ENCODE data around the gene ARHGAP24. TPM values are rescaled to one million over a fixed set of nuclear protein-coding genes. Genes with fewer than 3 reads are reported as not detected.

The ARHGAP24 gene
- polyA plus RNA-seq, 3 donors = 12.5 to 32.0 (median 18.8) TPM

GRCh38 chr4:85864259-85865205 lies 389.6 kb downstream of the ARHGAP24 start:
- Histone ChIP-seq H3K79me2 (ENCODE audit: insufficient read depth, low read length) (no peaks in the 10 kb centered on the region), H3K27ac (ENCODE audit: low read depth in 1 of 2, low read length in 2 of 2) (no peak overlapping the region), H3K36me3 (replicated peaks in 1 of 2; ENCODE audit: control insufficient read depth in 1 of 2, insufficient read depth in 2 of 2, low read length in 2 of 2) (no peaks in the 10 kb centered on the region), H3K4me3 (replicated peaks in 1 of 3; ENCODE audit: low read depth in 2 of 3, low read length in 3 of 3) (no peak overlapping the region), H3K4me2 (replicated peaks; ENCODE audit: extremely low read depth, low read length, poor library complexity, severe bottlenecking) (no peak overlapping the region), H3K27me3 (ENCODE audit: control insufficient read depth in 2 of 2, insufficient read depth in 2 of 2, low read length in 2 of 2) (no peaks in the 10 kb centered on the region), H3K4me1 (ENCODE audit: control insufficient read depth in 1 of 2, insufficient read depth in 2 of 2, low read length in 2 of 2) (no peaks in the 10 kb centered on the region), H4K20me1 (ENCODE audit: insufficient read depth, low read length) (peaks cover 44% of the 10 kb centered on the region), H3K9ac (ENCODE audit: insufficient read depth, low read length, poor library complexity, severe bottlenecking) (no peak overlapping the region), H2AFZ (ENCODE audit: insufficient read depth, low read depth, low read length, poor library complexity, severe bottlenecking) (no peak overlapping the region), H3K9me3 (replicated peaks in 1 of 2; ENCODE audit: control insufficient read depth in 1 of 2, insufficient read depth in 1 of 2, low read length in 2 of 2) (no peaks in the 10 kb centered on the region)
- DNase-seq = no peak
- Mint-ChIP-seq H3K4me3 (no peak overlapping the region), H3K4me1 (no peaks in the 10 kb centered on the region), H3K9me3 (no peaks in the 10 kb centered on the region), H3K27me3 (ENCODE audit: low read depth in 3 of 3) (no peaks in the 10 kb centered on the region), H3K36me3 (peaks cover 0 to 3% of the 10 kb centered on the region in 2 donors), H3K27ac (no peak overlapping the region)
- TF ChIP-seq CTCF (IDR thresholded peaks at IDR 0.05) = no peak
- 100% methylated on average over 1 of the region's 5 CpGs for WGBS (ENCODE audit: insufficient coverage)
- intact Hi-C loops (cut with micrococcal nuclease) = no loop called here

- Histone ChIP-seq H3K9me3 (replicated peaks in 1 of 2; ENCODE audit: control insufficient read depth in 1 of 2, insufficient read depth in 1 of 2, low read length in 2 of 2) (no peaks in the 10 kb centered on the region), H4K20me1 (ENCODE audit: insufficient read depth, low read length) (peaks cover 40% of the 10 kb centered on the region)
- no peaks in the 10 kb centered on the region for H3K27me3 Mint-ChIP-seq (ENCODE audit: low read depth in 3 of 3)
These were observed 390.3 kb downstream of the ARHGAP24 start for GRCh38 chr4:85865256-85865655.

More at GRCh38 chr4:85865256-85865655, 390.3 kb downstream of the ARHGAP24 start:
- no peak overlapping the region for H2AFZ ChIP-seq (ENCODE audit: insufficient read depth, low read depth, low read length, poor library complexity, severe bottlenecking)
- H3K4me2 ChIP-seq (replicated peaks; ENCODE audit: extremely low read depth, low read length, poor library complexity, severe bottlenecking) = no peak overlapping the region
- no peak for DNase-seq
- intact Hi-C loops (cut with micrococcal nuclease) = no loop called here
- H3K36me3 ChIP-seq (replicated peaks in 1 of 2; ENCODE audit: control insufficient read depth in 1 of 2, insufficient read depth in 2 of 2, low read length in 2 of 2) = no peaks in the 10 kb centered on the region
- H3K27me3 ChIP-seq (ENCODE audit: control insufficient read depth in 2 of 2, insufficient read depth in 2 of 2, low read length in 2 of 2) = no peaks in the 10 kb centered on the region
- H3K27ac ChIP-seq (ENCODE audit: low read depth in 1 of 2, low read length in 2 of 2) = no peak overlapping the region
- TF ChIP-seq CTCF (IDR thresholded peaks at IDR 0.05) = no peak
- no peaks in the 10 kb centered on the region for H3K79me2 ChIP-seq (ENCODE audit: insufficient read depth, low read length)
- no peak overlapping the region for H3K4me3 ChIP-seq (replicated peaks in 1 of 3; ENCODE audit: low read depth in 2 of 3, low read length in 3 of 3)
- no peak overlapping the region for H3K4me3 Mint-ChIP-seq
- H3K4me1 ChIP-seq (ENCODE audit: control insufficient read depth in 1 of 2, insufficient read depth in 2 of 2, low read length in 2 of 2) = no peaks in the 10 kb centered on the region
- H3K9ac ChIP-seq (ENCODE audit: insufficient read depth, low read length, poor library complexity, severe bottlenecking) = no peak overlapping the region
- H3K9me3 Mint-ChIP-seq = no peaks in the 10 kb centered on the region
- peaks cover 0 to 3% of the 10 kb centered on the region in 2 donors for H3K36me3 Mint-ChIP-seq
- no peaks in the 10 kb centered on the region for H3K4me1 Mint-ChIP-seq
- no peak overlapping the region for H3K27ac Mint-ChIP-seq

All from CD14-positive monocyte (primary cell).